Ovary (tissue), 9 donors: Measurements from ENCODE around the gene SOCS7. TPM values are rescaled to one million over a fixed set of nuclear protein-coding genes. Genes with fewer than 3 reads are reported as not detected.

Experiments used
- DNase-seq, 5 donors: peaks; one replicate each; pipeline ENCODE4 v3.0.0-alpha.2; 2019 to 2020
- H3K27ac ChIP-seq, 2 donors: fragments of 200-600 bp; one replicate each; pipeline versions ENCODE4 v1.5.1 to v1.8.0; 2019 to 2022
- H3K27me3 ChIP-seq: fragments of 200-600 bp; one replicate; pipeline ENCODE4 v1.8.0; 2022
- H3K36me3 ChIP-seq: fragments of 200-600 bp; sonication (generic); one replicate; pipeline ENCODE4 v1.5.1; 2019
- H3K4me1 ChIP-seq: one replicate; pipeline ENCODE4 v1.8.1; 2013; ENCODE audit warnings: mild to moderate bottlenecking, moderate library complexity; ENCODE audit not compliant: insufficient read depth
- H3K4me3 ChIP-seq: fragments of 200-600 bp; sonication (generic); one replicate; pipeline ENCODE4 v1.5.1; 2017
- H3K9me3 ChIP-seq, 2 donors: fragments of 200-600 bp in 1 of 2; sonication (generic) in 1 of 2; one replicate each; pipeline versions ENCODE4 v1.5.1 to v1.8.1; 2013 to 2019; ENCODE audit warnings: mild to moderate bottlenecking in 1 of 2, moderate library complexity in 1 of 2
- CTCF ChIP-seq, 3 donors: fragments of 450-650 bp in 2 of 3; fragments of 200-600 bp in 1 of 3; IDR thresholded peaks; one replicate each; pipeline versions ENCODE4 v1.5.1 to v1.8.0; 2016 to 2022; ENCODE audit warnings: antibody characterized with exemption in 3 of 3, mild to moderate bottlenecking in 1 of 3
- EP300 ChIP-seq: sonication (generic); formaldehyde crosslinking; IDR thresholded peaks from one replicate; pipeline ENCODE4 v1.6.1; 2017; ENCODE audit warnings: antibody characterized with exemption
- POLR2A ChIP-seq: fragments of 450-650 bp; IDR thresholded peaks from one replicate; pipeline ENCODE4 v1.6.1; 2017; ENCODE audit warnings: antibody characterized with exemption, mild to moderate bottlenecking, moderate library complexity
- WGBS, 3 donors: extraction: QIAGEN DNeasy Blood & Tissue Kit in 1 of 3; methylation state at CpG; one replicate each; pipeline versions ENCODE4 v1.1.5 to v1.1.7; 2013 to 2017; 5-methylcytosine and 5-hydroxymethylcytosine counted together
- intact Hi-C, 4 donors: fragments of 100-400 bp; cut with DNase I; formaldehyde crosslinking; loops; one replicate each; pipeline versions ENCODE4 v1.11.0 to v1.15.1; 2022 to 2023
- polyA plus RNA-seq, 2 donors: library from polyadenylated mRNA; stranded (reverse); fragments of 200-250 nt in 1 of 2; fragments of 350-450 nt in 1 of 2; fragmentation: Illumina TruSeq in 1 of 2; extraction: RNeasy Lipid Tissue Mini Kit (QIAGEN cat#74804) in 1 of 2; gene quantifications; one replicate each; pipeline ENCODE4 v1.2.3, GENCODE V29; 2013 to 2014
- total RNA-seq, 7 donors: library from RNA; depleted of rRNA in 2 of 7; stranded (reverse); fragments of >200 nt in 2 of 7; fragmentation: NEBNext Ultra II Directional in 3 of 7; extraction: Animal tissue kit (Norgen Biotek cat#: 25700) in 3 of 7; gene quantifications; one replicate each; pipeline versions ENCODE4 v1.1.0 to v1.2.4, GENCODE V29; 2016 to 2023
- donor health status: DM: no; HTN: no; CAD: no; lungs with moderate emphysema.
- donor health status: DM: no; HTN: no; CAD: no.
- donor health status: Bipolar disorder and iron deficiency.
- donor health status: DM: yes; HTN: yes; CAD: no.
- donor health status: DM: no; HTN: no; CAD: no.
- donor health status: DM: yes; HTN: yes; CAD: no.

SOCS7 gene
- total and polyA plus RNA-seq, 9 donors = 8.9 to 23.8 (median 19.6) TPM

GRCh38 chr17:38361694-38362465, 10.2 kb downstream of the SOCS7 start:
- Histone ChIP-seq H3K36me3 (no peaks in the 10 kb centered on the region), H3K27me3 (no peaks in the 10 kb centered on the region), H3K4me1 (peaks cover 2% of the 10 kb centered on the region), H3K9me3 (no peaks in the 10 kb centered on the region), H3K4me3 (no peak overlapping the region), H3K27ac (no peak overlapping the region)
- intact Hi-C loops = no loop called here
- no peak for DNase-seq
- TF ChIP-seq EP300 = no peak
- 75 to 79% (median 77%) methylated on average over 5 of the region's 5 CpGs for WGBS, 3 donors

GRCh38 chr17:38363016-38363415, 11.4 kb downstream of the SOCS7 start:
- no peaks in the 10 kb centered on the region for H3K9me3 ChIP-seq
- WGBS, 3 donors = 91 to 96% (median 95%) methylated on average over 5 of the region's 5 CpGs
- H3K36me3 ChIP-seq = no peaks in the 10 kb centered on the region
- intact Hi-C loops = no loop called here
- H3K27ac ChIP-seq = no peak overlapping the region
- H3K27me3 ChIP-seq = no peaks in the 10 kb centered on the region
- no peak overlapping the region for H3K4me3 ChIP-seq
- peaks cover under 1% of the 10 kb centered on the region for H3K4me1 ChIP-seq
- DNase-seq = no peak
- TF ChIP-seq CTCF (IDR thresholded peaks at IDR 0.05) (no peak), EP300 (no peak), POLR2A (no peak)

- Histone ChIP-seq H3K4me1 (no peaks in the 10 kb centered on the region), H3K27ac (no peak overlapping the region), H3K27me3 (no peaks in the 10 kb centered on the region), H3K4me3 (no peak overlapping the region), H3K9me3 (no peaks in the 10 kb centered on the region), H3K36me3 (no peaks in the 10 kb centered on the region)
- TF ChIP-seq EP300 (no peak), POLR2A (no peak), CTCF (IDR thresholded peaks at IDR 0.05) (no peak)
- 85 to 86% (median 86%) methylated on average over 8 of the region's 8 CpGs for WGBS, 3 donors
- intact Hi-C loops = no loop called here
- DNase-seq = no peak
Measured at GRCh38 chr17:38364741-38365140, 13.1 kb downstream of the SOCS7 start.

GRCh38 chr17:38369124-38369886, 17.7 kb downstream of the SOCS7 start:
- Histone ChIP-seq H3K27ac (no peak overlapping the region), H3K36me3 (no peaks in the 10 kb centered on the region), H3K4me1 (no peaks in the 10 kb centered on the region), H3K4me3 (no peak overlapping the region), H3K9me3 (no peaks in the 10 kb centered on the region), H3K27me3 (no peaks in the 10 kb centered on the region)
- 89 to 90% (median 89%) methylated on average over 8 of the region's 8 CpGs for WGBS, 3 donors
- no peak for TF ChIP-seq CTCF (IDR thresholded peaks at IDR 0.05)
- no peak for TF ChIP-seq POLR2A
- TF ChIP-seq EP300 = no peak
- DNase-seq = no peak
- intact Hi-C loops = no loop called here

- no peak overlapping the region for H3K4me3 ChIP-seq
- intact Hi-C loops = no loop called here
- no peaks in the 10 kb centered on the region for H3K36me3 ChIP-seq
Measured at GRCh38 chr17:38379448-38379847, 27.8 kb downstream of the SOCS7 start.

More at GRCh38 chr17:38379448-38379847, 27.8 kb downstream of the SOCS7 start:
- Histone ChIP-seq H3K4me1 (no peaks in the 10 kb centered on the region), H3K27ac (no peak overlapping the region), H3K27me3 (no peaks in the 10 kb centered on the region), H3K9me3 (no peaks in the 10 kb centered on the region)
- 61 to 78% (median 71%) methylated on average over 1 of the region's 1 CpG for WGBS, 3 donors
- no peak for DNase-seq
- no peak for TF ChIP-seq EP300
- no peak for TF ChIP-seq CTCF (IDR thresholded peaks at IDR 0.05)
- TF ChIP-seq POLR2A = no peak
